CD8-positive, alpha-beta memory T cell (primary cell): Measurements from ENCODE around the gene SLC22A23. TPM values are rescaled to one million over a fixed set of nuclear protein-coding genes. Genes with fewer than 3 reads are reported as not detected.

Experiments used
- CTCF ChIA-PET: fragments of 350-600 bp; sonication (Branson Sonifier 250); formaldehyde crosslinking; loops from one replicate; lab custom pipeline; 2021; ENCODE audit warnings: antibody characterized with exemption; lab: Charles Lee
- POLR2A ChIA-PET: fragments of 350-600 bp; sonication (Branson Sonifier 250); formaldehyde crosslinking; loops from one replicate; lab custom pipeline; 2021; ENCODE audit warnings: antibody characterized with exemption; lab: Charles Lee
- DNase-seq, 5 donors: peaks; one replicate each; pipeline versions ENCODE4 v3.0.0 to v3.0.0-alpha.2; 2020 to 2022; ENCODE audit warnings: mixed read lengths in 1 of 5
- H3K27ac ChIP-seq: one replicate; pipeline ENCODE4 v1.7.0; 2013; ENCODE audit warnings: low read depth, mild to moderate bottlenecking, low read length, moderate library complexity
- H3K27me3 ChIP-seq: 2 replicates; pipeline ENCODE4 v1.7.0; 2013; ENCODE audit warnings: low read length, mild to moderate bottlenecking; ENCODE audit not compliant: insufficient read depth, poor library complexity, severe bottlenecking
- H3K36me3 ChIP-seq: 2 replicates; pipeline ENCODE4 v1.7.0; 2013; ENCODE audit warnings: mild to moderate bottlenecking, low read length, moderate library complexity; ENCODE audit not compliant: insufficient read depth
- H3K4me1 ChIP-seq: 2 replicates; pipeline ENCODE4 v1.7.0; 2013; ENCODE audit warnings: mild to moderate bottlenecking, low read length, moderate library complexity; ENCODE audit not compliant: insufficient read depth
- H3K4me3 ChIP-seq: 2 replicates; pipeline ENCODE4 v1.7.0; 2013; ENCODE audit warnings: mild to moderate bottlenecking, low read length
- H3K9me3 ChIP-seq: 2 replicates; pipeline ENCODE4 v1.7.0; 2013; ENCODE audit warnings: mild to moderate bottlenecking, low read length
- H3K27ac Mint-ChIP-seq, 8 donors: one replicate each; pipeline ENCODE4 v1.8.0; 2020 to 2021; ENCODE audit warnings: mixed read lengths in 8 of 8, mild to moderate bottlenecking in 6 of 8, inconsistent platforms in 3 of 8, moderate library complexity in 3 of 8
- H3K27me3 Mint-ChIP-seq, 2 donors: one replicate each; pipeline ENCODE4 v1.8.0; 2020 to 2021; ENCODE audit warnings: mixed read lengths in 2 of 2, mild to moderate bottlenecking in 1 of 2, moderate library complexity in 1 of 2
- H3K36me3 Mint-ChIP-seq, 3 donors: one replicate each; pipeline ENCODE4 v1.8.0; 2020 to 2021; ENCODE audit warnings: mixed read lengths in 3 of 3, inconsistent platforms in 1 of 3, mild to moderate bottlenecking in 1 of 3
- H3K4me1 Mint-ChIP-seq, 3 donors: one replicate each; pipeline ENCODE4 v1.8.0; 2020 to 2021; ENCODE audit warnings: mixed read lengths in 3 of 3, inconsistent platforms in 1 of 3, mild to moderate bottlenecking in 1 of 3
- H3K4me3 Mint-ChIP-seq, 7 donors: one replicate each; pipeline ENCODE4 v1.8.0; 2020 to 2021; ENCODE audit warnings: mixed read lengths in 7 of 7, mild to moderate bottlenecking in 6 of 7, moderate library complexity in 4 of 7, inconsistent platforms in 2 of 7
- H3K9me3 Mint-ChIP-seq, 5 donors: one replicate each; pipeline ENCODE4 v1.8.0; 2020 to 2022; ENCODE audit warnings: mixed read lengths in 5 of 5, mild to moderate bottlenecking in 3 of 5, moderate library complexity in 2 of 5, inconsistent platforms in 1 of 5
- polyA plus RNA-seq: library from polyadenylated mRNA; unstranded; fragments of 300-500 nt; fragmentation: Illumina TruSeq; gene quantifications from one replicate; pipeline ENCODE4 v1.2.3, GENCODE V29; 2021
- total RNA-seq, 2 experiments: library from RNA; stranded (reverse); gene quantifications; one replicate each; pipeline ENCODE4 v1.2.3, GENCODE V29; 2021

Gene SLC22A23
- total and polyA plus RNA-seq, 3 experiments from 2014 or later = 0.39 to 0.78 (median 0.47) TPM

- H3K27me3 ChIP-seq = peaks cover 3% of the 10 kb centered on the region
- H3K27me3 Mint-ChIP-seq = peaks cover 20 to 66% of the 10 kb centered on the region in 2 donors
- H3K36me3 Mint-ChIP-seq = peaks cover 0 to 8% (median 0%) of the 10 kb centered on the region in 3 donors
- H3K9me3 Mint-ChIP-seq = peaks cover 5 to 17% (median 13%) of the 10 kb centered on the region in 5 donors
- no peak overlapping the region for H3K27ac Mint-ChIP-seq
- H3K4me3 Mint-ChIP-seq = no peak overlapping the region
- H3K9me3 ChIP-seq = no peaks in the 10 kb centered on the region
- H3K36me3 ChIP-seq = no peaks in the 10 kb centered on the region
- H3K4me1 ChIP-seq = no peaks in the 10 kb centered on the region
- no peak for DNase-seq
- H3K27ac ChIP-seq = no peak overlapping the region
- no peak overlapping the region for H3K4me3 ChIP-seq
- CTCF ChIA-PET = no interaction called here
- H3K4me1 Mint-ChIP-seq = no peaks in the 10 kb centered on the region
- POLR2A ChIA-PET = no interaction called here
Observed at GRCh38 chr6:3482869-3483268, 26.0 kb upstream of the SLC22A23 start.

- no peaks in the 10 kb centered on the region for H3K4me1 Mint-ChIP-seq
- H3K4me3 Mint-ChIP-seq = no peak overlapping the region
- H3K4me1 ChIP-seq = no peaks in the 10 kb centered on the region
- no peak overlapping the region for H3K27ac ChIP-seq
- H3K9me3 Mint-ChIP-seq = peaks cover 5 to 17% (median 13%) of the 10 kb centered on the region in 5 donors
- H3K36me3 ChIP-seq = no peaks in the 10 kb centered on the region
- no peak overlapping the region for H3K27ac Mint-ChIP-seq
- POLR2A ChIA-PET = no interaction called here
- CTCF ChIA-PET = no interaction called here
- peaks cover 18 to 55% of the 10 kb centered on the region in 2 donors for H3K27me3 Mint-ChIP-seq
- no peak overlapping the region for H3K4me3 ChIP-seq
- no peaks in the 10 kb centered on the region for H3K9me3 ChIP-seq
- peaks cover 3% of the 10 kb centered on the region for H3K27me3 ChIP-seq
- DNase-seq = no peak
- peaks cover 0 to 8% (median 0%) of the 10 kb centered on the region in 3 donors for H3K36me3 Mint-ChIP-seq
Observed at GRCh38 chr6:3481640-3482039, 24.8 kb upstream of the SLC22A23 start.

- CTCF ChIA-PET = no interaction called here
- Mint-ChIP-seq H3K4me1 (no peaks in the 10 kb centered on the region), H3K4me3 (no peak overlapping the region), H3K36me3 (peaks cover 0 to 8% (median 0%) of the 10 kb centered on the region in 3 donors), H3K27ac (no peak overlapping the region), H3K9me3 (peaks cover 5 to 17% (median 13%) of the 10 kb centered on the region in 5 donors), H3K27me3 (peaks cover 18 to 50% of the 10 kb centered on the region in 2 donors)
- Histone ChIP-seq H3K4me1 (no peaks in the 10 kb centered on the region), H3K27me3 (peaks cover 3% of the 10 kb centered on the region), H3K4me3 (no peak overlapping the region), H3K27ac (no peak overlapping the region), H3K36me3 (no peaks in the 10 kb centered on the region), H3K9me3 (no peaks in the 10 kb centered on the region)
- POLR2A ChIA-PET = no interaction called here
- no peak for DNase-seq
Observed at GRCh38 chr6:3480009-3480408, 23.2 kb upstream of the SLC22A23 start.

- ChIA-PET POLR2A (no interaction called here), CTCF (no interaction called here)
- H3K27ac Mint-ChIP-seq = no peak overlapping the region
- H3K9me3 ChIP-seq = no peaks in the 10 kb centered on the region
- H3K27me3 ChIP-seq = no peaks in the 10 kb centered on the region
- H3K4me3 ChIP-seq = no peak overlapping the region
- H3K9me3 Mint-ChIP-seq = no peaks in the 10 kb centered on the region
- no peak overlapping the region for H3K27ac ChIP-seq
- DNase-seq = no peak
- no peaks in the 10 kb centered on the region for H3K36me3 ChIP-seq
- peaks cover 10 to 11% of the 10 kb centered on the region in 2 donors for H3K27me3 Mint-ChIP-seq
- H3K4me1 Mint-ChIP-seq = no peaks in the 10 kb centered on the region
- H3K36me3 Mint-ChIP-seq = no peaks in the 10 kb centered on the region
- H3K4me3 Mint-ChIP-seq = no peak overlapping the region
- H3K4me1 ChIP-seq = no peaks in the 10 kb centered on the region
Observed at GRCh38 chr6:3473773-3474172, 16.9 kb upstream of the SLC22A23 start.

DNA sequence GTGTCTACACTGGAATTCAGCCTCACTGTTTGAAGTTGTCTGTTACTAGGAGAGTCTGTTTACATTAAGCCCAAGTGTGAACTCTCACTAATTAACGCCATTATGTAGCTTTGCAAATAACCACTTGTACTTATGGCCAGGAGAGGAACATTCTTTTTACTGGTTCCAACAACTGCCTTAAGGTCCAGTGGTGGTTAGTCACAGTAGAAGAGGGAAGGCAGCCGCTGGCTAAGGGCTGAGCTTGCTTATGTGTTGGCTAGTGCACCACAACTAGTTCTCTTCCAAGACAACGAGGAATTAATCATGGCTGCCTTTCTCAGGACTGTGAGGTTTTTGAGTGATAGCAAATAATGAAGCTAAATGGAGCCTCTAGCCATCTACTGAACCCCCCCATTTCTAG, 14.9 kb upstream of the SLC22A23 start:
- H3K4me3 ChIP-seq = no peak overlapping the region
- Mint-ChIP-seq H3K27ac (no peak overlapping the region), H3K4me3 (no peak overlapping the region), H3K4me1 (no peaks in the 10 kb centered on the region), H3K27me3 (peaks cover 8 to 17% of the 10 kb centered on the region in 2 donors), H3K9me3 (no peaks in the 10 kb centered on the region), H3K36me3 (no peaks in the 10 kb centered on the region)
- no peak for DNase-seq
- CTCF ChIA-PET = interaction anchor here (1.4 kb wide), 1 partner anchor 11 kb away, joined by 4 read pairs; no protein-coding TSS in a partner anchor
- H3K9me3 ChIP-seq = no peaks in the 10 kb centered on the region
- no peaks in the 10 kb centered on the region for H3K36me3 ChIP-seq
- no peaks in the 10 kb centered on the region for H3K27me3 ChIP-seq
- POLR2A ChIA-PET = no interaction called here
- no peaks in the 10 kb centered on the region for H3K4me1 ChIP-seq
- no peak overlapping the region for H3K27ac ChIP-seq

DNA sequence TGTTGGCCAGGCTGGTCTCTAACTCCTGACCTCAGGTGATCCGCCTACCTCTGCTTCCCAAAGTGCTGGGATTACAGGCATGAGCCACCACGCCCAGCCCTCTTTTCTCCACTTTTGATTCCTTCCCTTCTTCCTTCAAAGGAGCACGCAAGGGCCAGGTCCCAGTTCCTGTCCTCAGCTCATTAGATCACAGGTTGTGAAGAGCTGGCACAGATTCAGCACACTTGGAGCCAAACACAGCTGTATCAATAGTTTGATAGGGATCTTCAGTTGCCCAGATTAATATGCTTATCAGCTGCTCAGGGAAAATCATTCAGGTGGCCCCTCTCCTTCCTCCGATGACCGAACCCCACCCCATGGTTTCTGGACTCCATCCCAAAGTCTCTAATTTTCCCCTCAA, 14.4 kb upstream of the SLC22A23 start:
- peaks cover 8 to 22% of the 10 kb centered on the region in 2 donors for H3K27me3 Mint-ChIP-seq
- POLR2A ChIA-PET = no interaction called here
- H3K4me3 Mint-ChIP-seq = no peak overlapping the region
- no peaks in the 10 kb centered on the region for H3K4me1 ChIP-seq
- DNase-seq = no peak
- H3K27me3 ChIP-seq = no peaks in the 10 kb centered on the region
- H3K4me1 Mint-ChIP-seq = no peaks in the 10 kb centered on the region
- H3K4me3 ChIP-seq = no peak overlapping the region
- H3K36me3 ChIP-seq = no peaks in the 10 kb centered on the region
- no peaks in the 10 kb centered on the region for H3K36me3 Mint-ChIP-seq
- H3K27ac Mint-ChIP-seq = no peak overlapping the region
- no peaks in the 10 kb centered on the region for H3K9me3 ChIP-seq
- H3K27ac ChIP-seq = no peak overlapping the region
- CTCF ChIA-PET = no interaction called here
- no peaks in the 10 kb centered on the region for H3K9me3 Mint-ChIP-seq

DNA sequence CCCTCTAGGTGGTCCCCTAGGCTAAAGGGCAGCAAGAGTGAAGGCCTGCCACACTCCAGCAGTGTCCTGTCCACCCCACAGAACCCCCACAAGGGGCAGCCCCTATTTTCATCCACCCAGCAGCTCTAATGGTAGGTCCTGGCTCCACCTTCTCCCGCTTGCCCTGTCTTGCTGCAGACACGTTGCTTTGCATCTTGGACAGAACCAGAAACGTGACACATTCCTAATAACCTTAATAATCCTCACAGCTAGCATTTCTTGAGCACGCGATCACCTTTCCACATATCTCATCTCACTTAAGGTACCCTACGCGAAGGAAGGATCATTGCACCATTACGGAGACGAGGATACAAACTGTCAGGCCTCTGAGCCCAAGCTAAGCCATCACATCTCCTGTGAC, 11.7 kb upstream of the SLC22A23 start:
- no peaks in the 10 kb centered on the region for H3K4me1 Mint-ChIP-seq
- H3K9me3 ChIP-seq = no peaks in the 10 kb centered on the region
- H3K27me3 ChIP-seq = no peaks in the 10 kb centered on the region
- H3K9me3 Mint-ChIP-seq = peaks cover 0 to 2% (median 0%) of the 10 kb centered on the region in 5 donors
- ChIA-PET CTCF (no interaction called here), POLR2A (no interaction called here)
- H3K4me3 ChIP-seq = no peak overlapping the region
- DNase-seq = no peak
- H3K36me3 ChIP-seq = no peaks in the 10 kb centered on the region
- no peak overlapping the region for H3K27ac ChIP-seq
- peaks cover 5 to 26% of the 10 kb centered on the region in 2 donors for H3K27me3 Mint-ChIP-seq
- H3K4me3 Mint-ChIP-seq = no peak overlapping the region
- no peaks in the 10 kb centered on the region for H3K4me1 ChIP-seq
- peak overlapping the region in 1 of 8 donors; percentile 13 for H3K27ac Mint-ChIP-seq
- no peaks in the 10 kb centered on the region for H3K36me3 Mint-ChIP-seq

GRCh38 chr6:3467996-3468395, 11.1 kb upstream of the SLC22A23 start:
- Mint-ChIP-seq H3K9me3 (peaks cover 0 to 2% (median 0%) of the 10 kb centered on the region in 5 donors), H3K36me3 (no peaks in the 10 kb centered on the region), H3K4me1 (no peaks in the 10 kb centered on the region), H3K27ac (no peak overlapping the region), H3K27me3 (peaks cover 3 to 29% of the 10 kb centered on the region in 2 donors), H3K4me3 (no peak overlapping the region)
- Histone ChIP-seq H3K4me3 (no peak overlapping the region), H3K9me3 (no peaks in the 10 kb centered on the region), H3K36me3 (no peaks in the 10 kb centered on the region), H3K27me3 (no peaks in the 10 kb centered on the region), H3K27ac (no peak overlapping the region), H3K4me1 (no peaks in the 10 kb centered on the region)
- ChIA-PET POLR2A (no interaction called here), CTCF (no interaction called here)
- DNase-seq = no peak
